ENCODE data around the gene AGPAT3.

AGPAT3 gene

GRCh38 chr21:43974791-43975468 lies 109.9 kb downstream of the AGPAT3 start:
- peak overlapping the region; percentile 11 for H3K27ac Mint-ChIP-seq
- TF ChIP-seq CTCF (IDR thresholded peaks at IDR 0.05) = no peak
- DNase-seq = no peak
- peaks cover 16% of the 10 kb centered on the region for H3K27me3 Mint-ChIP-seq (ENCODE audit: low read depth, poor library complexity)
- no peak overlapping the region for H3K4me3 Mint-ChIP-seq
- H3K36me3 Mint-ChIP-seq (ENCODE audit: low read depth) = no peaks in the 10 kb centered on the region
- H3K9me3 Mint-ChIP-seq = no peaks in the 10 kb centered on the region
- H3K4me1 Mint-ChIP-seq = peaks cover 28% of the 10 kb centered on the region

GRCh38 chr21:43975469-43976098 lies 110.6 kb downstream of the AGPAT3 start:
- Mint-ChIP-seq H3K4me3 (peak overlapping the region; percentile 41), H3K9me3 (no peaks in the 10 kb centered on the region), H3K36me3 (ENCODE audit: low read depth) (no peaks in the 10 kb centered on the region), H3K27me3 (ENCODE audit: low read depth, poor library complexity) (peaks cover 15% of the 10 kb centered on the region), H3K27ac (no peak overlapping the region), H3K4me1 (peaks cover 31% of the 10 kb centered on the region)
- peak; percentile 85 for DNase-seq
- peak; percentile 95 for TF ChIP-seq CTCF (IDR thresholded peaks at IDR 0.05)

- no peaks in the 10 kb centered on the region for H3K36me3 Mint-ChIP-seq (ENCODE audit: low read depth)
- TF ChIP-seq CTCF (IDR thresholded peaks at IDR 0.05) = no peak
- H3K27ac Mint-ChIP-seq = no peak overlapping the region
- H3K4me3 Mint-ChIP-seq = no peak overlapping the region
- no peak for DNase-seq
- H3K27me3 Mint-ChIP-seq (ENCODE audit: low read depth, poor library complexity) = peaks cover 13% of the 10 kb centered on the region
- no peaks in the 10 kb centered on the region for H3K9me3 Mint-ChIP-seq
- H3K4me1 Mint-ChIP-seq = peaks cover 32% of the 10 kb centered on the region
Observed at GRCh38 chr21:43976661-43977060, 111.6 kb downstream of the AGPAT3 start.

GRCh38 chr21:43978060-43978459 lies 113.0 kb downstream of the AGPAT3 start:
- no peak for DNase-seq
- Mint-ChIP-seq H3K27me3 (ENCODE audit: low read depth, poor library complexity) (peaks cover 13% of the 10 kb centered on the region), H3K36me3 (ENCODE audit: low read depth) (no peaks in the 10 kb centered on the region), H3K4me1 (peaks cover 40% of the 10 kb centered on the region), H3K9me3 (no peaks in the 10 kb centered on the region), H3K27ac (no peak overlapping the region), H3K4me3 (no peak overlapping the region)
- no peak for TF ChIP-seq CTCF (IDR thresholded peaks at IDR 0.05)

- no peak overlapping the region for H3K4me3 Mint-ChIP-seq
- H3K27me3 Mint-ChIP-seq (ENCODE audit: low read depth, poor library complexity) = peaks cover 13% of the 10 kb centered on the region
- no peak for TF ChIP-seq CTCF (IDR thresholded peaks at IDR 0.05)
- no peaks in the 10 kb centered on the region for H3K36me3 Mint-ChIP-seq (ENCODE audit: low read depth)
- DNase-seq = no peak
- no peaks in the 10 kb centered on the region for H3K9me3 Mint-ChIP-seq
- H3K4me1 Mint-ChIP-seq = peaks cover 53% of the 10 kb centered on the region
- no peak overlapping the region for H3K27ac Mint-ChIP-seq
Observed at GRCh38 chr21:43979654-43980053, 114.6 kb downstream of the AGPAT3 start.
